H9 (cell line): ENCODE data around the gene TCF20. TPM values are rescaled to one million over a fixed set of nuclear protein-coding genes. Genes with fewer than 3 reads are reported as not detected.

Source experiments
- DNase-seq: peaks from one replicate; pipeline ENCODE4 v3.0.0-alpha.2; 2017
- H2AFZ ChIP-seq: one replicate; pipeline ENCODE4 v1.6.1; 2013; ENCODE audit warnings: mild to moderate bottlenecking, low read length, control low read depth, moderate library complexity
- H2AK5ac ChIP-seq: 2 replicates; pipeline ENCODE4 v1.6.1; 2013; ENCODE audit warnings: low read length, control low read depth, mixed read lengths; ENCODE audit not compliant: insufficient read length
- H2BK120ac ChIP-seq: one replicate; pipeline ENCODE4 v1.6.1; 2013; ENCODE audit warnings: low read depth, mild to moderate bottlenecking, low read length, control low read depth, inconsistent platforms; ENCODE audit not compliant: poor library complexity, severe bottlenecking
- H2BK12ac ChIP-seq: 2 replicates; pipeline ENCODE4 v1.6.1; 2013; ENCODE audit warnings: low read length, control low read depth, mixed read lengths, low read depth; ENCODE audit not compliant: insufficient read length
- H2BK15ac ChIP-seq: 2 replicates; pipeline ENCODE4 v1.6.1; 2013; ENCODE audit warnings: low read depth, low read length, control low read depth
- H2BK20ac ChIP-seq: one replicate; pipeline ENCODE4 v1.6.1; 2013; ENCODE audit warnings: low read depth, mild to moderate bottlenecking, low read length, control low read depth, inconsistent platforms; ENCODE audit not compliant: poor library complexity, severe bottlenecking
- H2BK5ac ChIP-seq: 2 replicates; pipeline ENCODE4 v1.6.1; 2013; ENCODE audit warnings: low read length, control low read depth, mixed read lengths; ENCODE audit not compliant: insufficient read length
- H3K14ac ChIP-seq: 2 replicates; pipeline ENCODE4 v1.6.1; 2013; ENCODE audit warnings: low read length, control low read depth; ENCODE audit not compliant: insufficient read depth
- H3K18ac ChIP-seq: 2 replicates; pipeline ENCODE4 v1.6.1; 2013; ENCODE audit warnings: low read depth, mild to moderate bottlenecking, mixed read lengths, low read length, control low read depth; ENCODE audit not compliant: insufficient read length
- H3K23ac ChIP-seq: 2 replicates; pipeline ENCODE4 v1.6.1; 2013; ENCODE audit warnings: low read length, control low read depth, mixed read lengths, low read depth; ENCODE audit not compliant: insufficient read length
- H3K23me2 ChIP-seq: 2 replicates; pipeline ENCODE4 v1.6.1; 2013; ENCODE audit warnings: low read depth, mild to moderate bottlenecking, mixed read lengths, low read length, control low read depth; ENCODE audit not compliant: insufficient read length, poor library complexity, severe bottlenecking
- H3K27ac ChIP-seq: 2 replicates; pipeline ENCODE4 v1.5.1; 2013; ENCODE audit warnings: low read length, control low read depth, mixed read lengths, low read depth; ENCODE audit not compliant: insufficient read length
- H3K27me3 ChIP-seq: 2 replicates; pipeline ENCODE4 v1.6.1; 2013; ENCODE audit warnings: low read length, control low read depth, inconsistent platforms; ENCODE audit not compliant: insufficient read depth
- H3K4ac ChIP-seq: 2 replicates; pipeline ENCODE4 v1.6.1; 2013; ENCODE audit warnings: low read depth, mild to moderate bottlenecking, control low read depth, inconsistent platforms, low read length, moderate library complexity
- H3K4me1 ChIP-seq: 2 replicates; pipeline ENCODE4 v1.6.1; 2013; ENCODE audit warnings: low read length, control low read depth, inconsistent platforms; ENCODE audit not compliant: insufficient read depth
- H3K4me2 ChIP-seq: 2 replicates; pipeline ENCODE4 v1.6.1; 2013; ENCODE audit warnings: low read length, control low read depth, mixed read lengths; ENCODE audit not compliant: insufficient read length, insufficient read depth
- H3K56ac ChIP-seq: 2 replicates; pipeline ENCODE4 v1.6.1; 2013; ENCODE audit warnings: low read depth, mild to moderate bottlenecking, mixed read lengths, low read length, control low read depth; ENCODE audit not compliant: insufficient read length
- H3K79me1 ChIP-seq: 2 replicates; pipeline ENCODE4 v1.6.1; 2013; ENCODE audit warnings: low read depth, mild to moderate bottlenecking, moderate library complexity, low read length, control low read depth, inconsistent platforms; ENCODE audit not compliant: insufficient read depth, poor library complexity, severe bottlenecking
- H3K79me2 ChIP-seq: 2 replicates; pipeline ENCODE4 v1.6.1; 2013; ENCODE audit warnings: low read length, control low read depth, inconsistent platforms; ENCODE audit not compliant: insufficient read depth
- H3K9ac ChIP-seq: 2 replicates; pipeline ENCODE4 v1.6.1; 2013; ENCODE audit warnings: low read length, control low read depth, mixed read lengths; ENCODE audit not compliant: insufficient read length; ENCODE audit errors: extremely low read depth
- H3K9me3 ChIP-seq: one replicate; pipeline ENCODE4 v1.6.1; 2013; ENCODE audit warnings: low read depth, low read length, inconsistent platforms; ENCODE audit not compliant: control insufficient read depth
- H3T11ph ChIP-seq: one replicate; pipeline ENCODE4 v1.6.1; 2013; ENCODE audit warnings: mild to moderate bottlenecking, low read length, control low read depth, inconsistent platforms
- H4K20me1 ChIP-seq: one replicate; pipeline ENCODE4 v1.6.1; 2013; ENCODE audit not compliant: control insufficient read depth, insufficient read length, insufficient read depth
- H4K5ac ChIP-seq: 2 replicates; pipeline ENCODE4 v1.6.1; 2013; ENCODE audit warnings: low read depth, mild to moderate bottlenecking, mixed read lengths, low read length, control low read depth; ENCODE audit not compliant: insufficient read length
- H4K8ac ChIP-seq: replicated peaks from 2 replicates; pipeline ENCODE4 v1.6.1; 2013; ENCODE audit warnings: low read length, control low read depth, mixed read lengths, low read depth; ENCODE audit not compliant: insufficient read length
- H4K91ac ChIP-seq: 2 replicates; pipeline ENCODE4 v1.6.1; 2013; ENCODE audit warnings: low read depth, mild to moderate bottlenecking, moderate library complexity, mixed read lengths, low read length, control low read depth; ENCODE audit not compliant: insufficient read length
- H3K27ac Mint-ChIP-seq, 3 experiments: 2 replicates in 2 of 3; 3 replicates in 1 of 3; pipeline ENCODE4 v1.8.0; 2020 to 2021; ENCODE audit warnings: mixed read lengths in 3 of 3, mild to moderate bottlenecking in 1 of 3, moderate library complexity in 1 of 3
- H3K27me3 Mint-ChIP-seq: 2 replicates; pipeline ENCODE4 v1.8.0; 2021; ENCODE audit warnings: low read depth, mild to moderate bottlenecking, moderate library complexity, mixed read lengths
- H3K36me3 Mint-ChIP-seq, 3 experiments: 2 replicates in 2 of 3; 3 replicates in 1 of 3; pipeline ENCODE4 v1.8.0; 2020 to 2021; ENCODE audit warnings: low read depth in 3 of 3, mixed read lengths in 3 of 3; ENCODE audit not compliant: insufficient read depth in 1 of 3
- H3K4me1 Mint-ChIP-seq, 2 experiments: 2 replicates each; pipeline ENCODE4 v1.8.0; 2020; ENCODE audit warnings: mixed read lengths in 2 of 2
- H3K4me3 Mint-ChIP-seq, 2 experiments: 2 replicates in 1 of 2; 3 replicates in 1 of 2; pipeline ENCODE4 v1.8.0; 2020 to 2021; ENCODE audit warnings: mild to moderate bottlenecking in 2 of 2, mixed read lengths in 2 of 2, moderate library complexity in 1 of 2
- H3K9me3 Mint-ChIP-seq, 2 experiments: 2 replicates in 1 of 2; 3 replicates in 1 of 2; pipeline ENCODE4 v1.8.0; 2020; ENCODE audit warnings: mild to moderate bottlenecking in 2 of 2, mixed read lengths in 2 of 2, moderate library complexity in 1 of 2
- whole genome bisulfite sequencing: extraction: QIAGEN DNeasy Blood & Tissue Kit; methylation state at CpG from one replicate; pipeline ENCODE4 v1.1.7; 2013; ENCODE audit warnings: missing lambda C conversion rate, low lambda C conversion rate, mixed read lengths; ENCODE audit not compliant: insufficient read length; ENCODE audit errors: extremely low coverage; 5-methylcytosine and 5-hydroxymethylcytosine counted together
- total RNA-seq: library from RNA; stranded (reverse); gene quantifications from 2 replicates; pipeline ENCODE4 v1.2.1, GENCODE V29; 2021
- TF ChIP-seq, protein P1 (sequence below): fragments of 200-600 bp; sonication (generic); conservative IDR thresholded peaks from 3 replicates; pipeline ENCODE4 v1.8.0; 2021; ENCODE audit warnings: antibody characterized with exemption, mild to moderate bottlenecking

Gene TCF20
- total RNA-seq, 1 experiment from 2014 or later, result 75.6 TPM

- no peaks in the 10 kb centered on the region for H3K27me3 ChIP-seq
- no peak overlapping the region for H4K8ac ChIP-seq
- no peaks in the 10 kb centered on the region for H3K79me2 ChIP-seq
- no CpG with 5 or more reads among the region's 3 CpGs for WGBS
- TF ChIP-seq, protein P1, sequence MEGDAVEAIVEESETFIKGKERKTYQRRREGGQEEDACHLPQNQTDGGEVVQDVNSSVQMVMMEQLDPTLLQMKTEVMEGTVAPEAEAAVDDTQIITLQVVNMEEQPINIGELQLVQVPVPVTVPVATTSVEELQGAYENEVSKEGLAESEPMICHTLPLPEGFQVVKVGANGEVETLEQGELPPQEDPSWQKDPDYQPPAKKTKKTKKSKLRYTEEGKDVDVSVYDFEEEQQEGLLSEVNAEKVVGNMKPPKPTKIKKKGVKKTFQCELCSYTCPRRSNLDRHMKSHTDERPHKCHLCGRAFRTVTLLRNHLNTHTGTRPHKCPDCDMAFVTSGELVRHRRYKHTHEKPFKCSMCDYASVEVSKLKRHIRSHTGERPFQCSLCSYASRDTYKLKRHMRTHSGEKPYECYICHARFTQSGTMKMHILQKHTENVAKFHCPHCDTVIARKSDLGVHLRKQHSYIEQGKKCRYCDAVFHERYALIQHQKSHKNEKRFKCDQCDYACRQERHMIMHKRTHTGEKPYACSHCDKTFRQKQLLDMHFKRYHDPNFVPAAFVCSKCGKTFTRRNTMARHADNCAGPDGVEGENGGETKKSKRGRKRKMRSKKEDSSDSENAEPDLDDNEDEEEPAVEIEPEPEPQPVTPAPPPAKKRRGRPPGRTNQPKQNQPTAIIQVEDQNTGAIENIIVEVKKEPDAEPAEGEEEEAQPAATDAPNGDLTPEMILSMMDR, result no peak
- H3K4me1 ChIP-seq, result peaks cover 5% of the 10 kb centered on the region; the same call in 1 of the 2 replicates
- H4K5ac ChIP-seq, result no peak overlapping the region
- peaks cover 3% of the 10 kb centered on the region for H3K23me2 ChIP-seq
- no peak overlapping the region for H3K4me3 Mint-ChIP-seq
- no peak overlapping the region; a peak in 1 of 7 replicates for H3K27ac Mint-ChIP-seq
- H3K9me3 Mint-ChIP-seq, result peaks cover 0 to 2% of the 10 kb centered on the region in 2 experiments; a peak in 2 of 5 replicates
- no peak overlapping the region; the same call in 1 of the 2 replicates for H3K14ac ChIP-seq
- no peak overlapping the region for H3T11ph ChIP-seq
- no peak overlapping the region for H2BK15ac ChIP-seq
- no peak overlapping the region for H3K27ac ChIP-seq
- H2BK120ac ChIP-seq, result no peak overlapping the region
- H2BK5ac ChIP-seq, result no peak overlapping the region
- H3K18ac ChIP-seq, result no peak overlapping the region
- no peak overlapping the region for H4K91ac ChIP-seq
- H3K4me2 ChIP-seq, result no peak overlapping the region
- no peak overlapping the region for H2BK20ac ChIP-seq
- H3K36me3 Mint-ChIP-seq, result peaks cover 0 to 10% (median 0%) of the 10 kb centered on the region in 3 experiments; a peak in 5 of 7 replicates
- H2AFZ ChIP-seq, result no peak overlapping the region
- DNase-seq, result no peak
- peaks cover 7% of the 10 kb centered on the region for H3K27me3 Mint-ChIP-seq
- H3K9me3 ChIP-seq, result no peaks in the 10 kb centered on the region
- peaks cover 39 to 55% of the 10 kb centered on the region in 2 experiments for H3K4me1 Mint-ChIP-seq
- no peak overlapping the region for H3K9ac ChIP-seq
- no peak overlapping the region for H2BK12ac ChIP-seq
- H3K56ac ChIP-seq, result no peak overlapping the region
- no peak overlapping the region for H2AK5ac ChIP-seq
- H3K4ac ChIP-seq, result no peak overlapping the region
- H3K79me1 ChIP-seq, result no peaks in the 10 kb centered on the region
- H4K20me1 ChIP-seq, result peaks cover 5% of the 10 kb centered on the region
- H3K23ac ChIP-seq, result no peak overlapping the region
Measured at GRCh38 chr22:42318967-42319366, 48.5 kb upstream of the TCF20 start.
